ENCODE data around the gene MAP2K5. TPM values are rescaled to one million over a fixed set of nuclear protein-coding genes. Genes with fewer than 3 reads are reported as not detected.

Gene MAP2K5
- polyA plus RNA-seq, 2 of the 4 experiments (the other 2 are of a cell fraction): 7.8 to 11.0 TPM

GRCh38 chr15:67545864-67546263, 3.4 kb downstream of the MAP2K5 start:
- peaks cover 14% of the 10 kb centered on the region for H3K4me1 ChIP-seq
- POLR2A ChIA-PET: no interaction called here
- H3K4me3 ChIP-seq: no peak overlapping the region
- CTCF ChIA-PET: interaction anchor here (0.7 to 1.4 kb wide), 3 partner anchors 9 to 290 kb away, joined by 3 to 4 read pairs (median 4); no protein-coding TSS in a partner anchor
- H3K4me2 ChIP-seq: no peak overlapping the region
- no peaks in the 10 kb centered on the region for H3K9me3 ChIP-seq
- WGBS (ENCODE audit: missing lambda C conversion rate): 71% methylated on average over 3 of the region's 3 CpGs
- TF ChIP-seq BCL3 (IDR thresholded peaks at IDR 0.05): no peak
- TF ChIP-seq SMC3 (IDR thresholded peaks at IDR 0.05): no peak
- TF ChIP-seq EHF (CRISPR knock-in tag; IDR thresholded peaks at IDR 0.05): no peak
- TF ChIP-seq TFCP2L1 (CRISPR knock-in tag; IDR thresholded peaks at IDR 0.05): no peak
- no peak for TF ChIP-seq CBX8 (IDR thresholded peaks at IDR 0.05)
- no peak for TF ChIP-seq USF2 (IDR thresholded peaks at IDR 0.05)
- no peak for TF ChIP-seq MAZ (IDR thresholded peaks at IDR 0.05; ENCODE audit: borderline replicate concordance, low read depth, low read length)
- TF ChIP-seq KDM5A (IDR thresholded peaks at IDR 0.05): no peak
- no peak for TF ChIP-seq CHD4 (IDR thresholded peaks at IDR 0.05; ENCODE audit: borderline replicate concordance)
- no peak for TF ChIP-seq NFE2L2 (conservative IDR thresholded peaks at IDR 0.05; ENCODE audit: low read length)
- no peak for TF ChIP-seq ESRRA (IDR thresholded peaks at IDR 0.05; ENCODE audit: borderline replicate concordance, low read length)
- TF ChIP-seq EP300 (IDR thresholded peaks at IDR 0.05): no peak
- TF ChIP-seq ELK1 (IDR thresholded peaks at IDR 0.05; ENCODE audit: low read depth, low read length): no peak
- TF ChIP-seq CHD2 (IDR thresholded peaks at IDR 0.05; ENCODE audit: low read length, partially characterized antibody): no peak
- TF ChIP-seq, protein P1, sequence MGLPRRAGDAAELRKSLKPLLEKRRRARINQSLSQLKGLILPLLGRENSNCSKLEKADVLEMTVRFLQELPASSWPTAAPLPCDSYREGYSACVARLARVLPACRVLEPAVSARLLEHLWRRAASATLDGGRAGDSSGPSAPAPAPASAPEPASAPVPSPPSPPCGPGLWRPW (IDR thresholded peaks at IDR 0.05): no peak
- no peak for TF ChIP-seq RCOR1 (IDR thresholded peaks at IDR 0.05; ENCODE audit: low read depth, low read length)
- TF ChIP-seq HOXA7 (CRISPR knock-in tag; IDR thresholded peaks at IDR 0.05): no peak
- TF ChIP-seq HEYL (CRISPR knock-in tag; IDR thresholded peaks at IDR 0.05): no peak
- FAIRE-seq: no peak
- no peak overlapping the region for H3K27ac ChIP-seq
- DNase-seq (ENCODE audit: low read depth in 1 of 2, low spot score in 1 of 2): no peak
- ATAC-seq: no peak

DNA sequence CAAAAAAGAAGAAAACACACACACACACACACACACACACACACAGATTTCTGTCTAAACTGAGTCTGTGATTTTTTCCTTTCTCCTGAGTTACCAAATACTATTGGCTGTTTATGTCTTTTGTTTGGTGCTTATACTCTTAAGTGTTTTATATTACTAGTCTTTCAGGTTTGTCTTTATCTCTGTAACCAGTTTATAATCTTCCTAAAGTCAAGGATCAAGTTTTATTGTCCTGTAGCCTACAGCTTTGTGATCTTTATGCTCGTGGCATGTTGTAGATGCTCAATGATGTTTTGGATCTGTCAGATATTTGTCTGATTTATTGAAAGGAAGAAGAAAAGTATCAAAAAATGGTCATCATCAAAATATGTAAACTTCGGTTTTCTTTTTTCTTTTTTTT, 4.6 kb downstream of the MAP2K5 start:
- Histone ChIP-seq H3K9me3 (no peaks in the 10 kb centered on the region), H3K27ac (no peak overlapping the region), H3K4me2 (no peak overlapping the region), H3K4me3 (no peak overlapping the region), H3K4me1 (peaks cover 9% of the 10 kb centered on the region; the same call in 2 of the 3 replicates)
- TF ChIP-seq FOSB (CRISPR knock-in tag; IDR thresholded peaks at IDR 0.05): no peak
- no peak for TF ChIP-seq HEYL (CRISPR knock-in tag; IDR thresholded peaks at IDR 0.05)
- TF ChIP-seq ZSCAN20 (CRISPR knock-in tag; IDR thresholded peaks at IDR 0.05): no peak
- FAIRE-seq: no peak
- ChIA-PET POLR2A (no interaction called here), CTCF (interaction anchor here (0.7 to 1.6 kb wide), 4 partner anchors 8 to 21 kb away, joined by 3 to 4 read pairs (median 4); no protein-coding TSS in a partner anchor)
- WGBS (ENCODE audit: missing lambda C conversion rate): 73% methylated on average over 2 of the region's 2 CpGs
- no peak for DNase-seq (ENCODE audit: low read depth in 1 of 2, low spot score in 1 of 2)
- no peak for ATAC-seq

DNA sequence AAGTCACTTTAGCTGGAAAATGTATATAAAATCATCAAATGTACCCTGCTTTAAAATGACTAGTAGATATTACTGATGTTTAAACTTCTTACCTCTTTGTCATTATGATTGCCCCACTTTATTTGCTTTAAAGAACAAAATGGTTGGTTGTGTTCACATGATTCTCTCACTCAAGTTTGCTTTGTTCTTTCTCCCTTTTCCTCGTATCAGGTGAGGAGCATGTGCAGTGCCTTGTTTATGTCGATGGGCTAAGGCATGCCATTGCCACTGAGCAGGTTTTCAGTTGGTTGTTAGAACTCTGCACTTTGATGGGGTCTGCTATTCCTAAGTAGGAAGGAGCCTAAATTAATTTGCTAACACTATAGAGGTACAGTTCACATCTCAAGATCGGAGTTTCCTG, 5.3 kb downstream of the MAP2K5 start:
- ChIA-PET POLR2A (no interaction called here), CTCF (interaction anchor here (1.2 to 1.6 kb wide), 2 partner anchors 10 kb away, joined by 3 to 4 read pairs; no protein-coding TSS in a partner anchor)
- no peak overlapping the region for H3K4me2 ChIP-seq
- H3K27ac ChIP-seq: no peak overlapping the region
- 76% methylated on average over 3 of the region's 3 CpGs for WGBS (ENCODE audit: missing lambda C conversion rate)
- no peak overlapping the region for H3K4me3 ChIP-seq
- H3K4me1 ChIP-seq: peaks cover 9% of the 10 kb centered on the region; the same call in 2 of the 3 replicates
- no peaks in the 10 kb centered on the region for H3K9me3 ChIP-seq
- FAIRE-seq (no peak), DNase-seq (ENCODE audit: low read depth in 1 of 2, low spot score in 1 of 2) (no peak), ATAC-seq (no peak)
- no peak for TF ChIP-seq FOSB (CRISPR knock-in tag; IDR thresholded peaks at IDR 0.05)
- TF ChIP-seq BHLHE40 (IDR thresholded peaks at IDR 0.05; ENCODE audit: low read depth, low read length): no peak
- no peak for TF ChIP-seq CTCF (IDR thresholded peaks at IDR 0.05)
- TF ChIP-seq KDM1A (IDR thresholded peaks at IDR 0.05; ENCODE audit: low read depth): no peak
- no peak for TF ChIP-seq ZNF302 (CRISPR knock-in tag; IDR thresholded peaks at IDR 0.05)
- TF ChIP-seq, protein P2, sequence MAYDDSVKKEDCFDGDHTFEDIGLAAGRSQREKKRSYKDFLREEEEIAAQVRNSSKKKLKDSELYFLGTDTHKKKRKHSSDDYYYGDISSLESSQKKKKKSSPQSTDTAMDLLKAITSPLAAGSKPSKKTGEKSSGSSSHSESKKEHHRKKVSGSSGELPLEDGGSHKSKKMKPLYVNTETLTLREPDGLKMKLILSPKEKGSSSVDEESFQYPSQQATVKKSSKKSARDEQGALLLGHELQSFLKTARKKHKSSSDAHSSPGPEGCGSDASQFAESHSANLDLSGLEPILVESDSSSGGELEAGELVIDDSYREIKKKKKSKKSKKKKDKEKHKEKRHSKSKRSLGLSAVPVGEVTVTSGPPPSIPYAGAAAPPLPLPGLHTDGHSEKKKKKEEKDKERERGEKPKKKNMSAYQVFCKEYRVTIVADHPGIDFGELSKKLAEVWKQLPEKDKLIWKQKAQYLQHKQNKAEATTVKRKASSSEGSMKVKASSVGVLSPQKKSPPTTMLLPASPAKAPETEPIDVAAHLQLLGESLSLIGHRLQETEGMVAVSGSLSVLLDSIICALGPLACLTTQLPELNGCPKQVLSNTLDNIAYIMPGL (CRISPR knock-in tag; IDR thresholded peaks at IDR 0.05; ENCODE audit: borderline replicate concordance): no peak
- TF ChIP-seq HOXB5 (CRISPR knock-in tag; IDR thresholded peaks at IDR 0.05): no peak
- no peak for TF ChIP-seq HDAC2 (IDR thresholded peaks at IDR 0.05)
- TF ChIP-seq GATA3 (IDR thresholded peaks at IDR 0.05; ENCODE audit: borderline replicate concordance): no peak
- TF ChIP-seq RARB (CRISPR knock-in tag; IDR thresholded peaks at IDR 0.05): no peak
- no peak for TF ChIP-seq USF2 (IDR thresholded peaks at IDR 0.05)
